Mucosa of rectum (tissue), 2 donors: ENCODE data around the gene SEMA5B.

ENCODE experiments used
- H3K27ac ChIP-seq, 2 donors: one replicate each; pipeline ENCODE4 v1.7.0; 2013; ENCODE audit warnings: inconsistent platforms in 2 of 2, low read depth in 2 of 2, low read length in 2 of 2
- H3K27me3 ChIP-seq, 2 donors: one replicate each; pipeline ENCODE4 v1.7.0; 2013; ENCODE audit warnings: low read length in 2 of 2; ENCODE audit not compliant: control insufficient read depth in 2 of 2, insufficient read depth in 2 of 2
- H3K36me3 ChIP-seq, 2 donors: one replicate each; pipeline ENCODE4 v1.7.0; 2013; ENCODE audit warnings: low read length in 2 of 2; ENCODE audit not compliant: control insufficient read depth in 2 of 2, insufficient read depth in 2 of 2
- H3K4me1 ChIP-seq, 2 donors: one replicate each; pipeline ENCODE4 v1.7.0; 2013; ENCODE audit warnings: low read length in 2 of 2, mild to moderate bottlenecking in 1 of 2; ENCODE audit not compliant: control insufficient read depth in 2 of 2, insufficient read depth in 2 of 2
- H3K4me3 ChIP-seq, 2 donors: one replicate each; pipeline ENCODE4 v1.7.0; 2013; ENCODE audit warnings: low read length in 2 of 2
- H3K9ac ChIP-seq, 2 donors: one replicate each; pipeline ENCODE4 v1.7.0; 2013; ENCODE audit warnings: low read length in 2 of 2, low read depth in 1 of 2, mild to moderate bottlenecking in 1 of 2
- H3K9me3 ChIP-seq, 2 donors: one replicate each; pipeline ENCODE4 v1.7.0; 2013; ENCODE audit warnings: low read length in 2 of 2; ENCODE audit not compliant: control insufficient read depth in 2 of 2
- donor health status: healthy.
- donor health status: Normal muscosa, but diverticular disease.

Gene SEMA5B

GRCh38 chr3:122966045-122966444, 61.5 kb downstream of the SEMA5B start:
- H3K27ac ChIP-seq: no peak overlapping the region
- H3K9me3 ChIP-seq: no peaks in the 10 kb centered on the region
- H3K36me3 ChIP-seq: no peaks in the 10 kb centered on the region
- H3K27me3 ChIP-seq: no peaks in the 10 kb centered on the region
- no peaks in the 10 kb centered on the region for H3K4me1 ChIP-seq
- H3K9ac ChIP-seq: no peak overlapping the region
- H3K4me3 ChIP-seq: no peak overlapping the region

- Histone ChIP-seq H3K4me3 (no peak overlapping the region), H3K4me1 (no peaks in the 10 kb centered on the region), H3K9ac (no peak overlapping the region), H3K36me3 (no peaks in the 10 kb centered on the region), H3K27me3 (no peaks in the 10 kb centered on the region), H3K27ac (no peak overlapping the region), H3K9me3 (no peaks in the 10 kb centered on the region)
Observed at GRCh38 chr3:122964811-122965210, 62.8 kb downstream of the SEMA5B start.

DNA sequence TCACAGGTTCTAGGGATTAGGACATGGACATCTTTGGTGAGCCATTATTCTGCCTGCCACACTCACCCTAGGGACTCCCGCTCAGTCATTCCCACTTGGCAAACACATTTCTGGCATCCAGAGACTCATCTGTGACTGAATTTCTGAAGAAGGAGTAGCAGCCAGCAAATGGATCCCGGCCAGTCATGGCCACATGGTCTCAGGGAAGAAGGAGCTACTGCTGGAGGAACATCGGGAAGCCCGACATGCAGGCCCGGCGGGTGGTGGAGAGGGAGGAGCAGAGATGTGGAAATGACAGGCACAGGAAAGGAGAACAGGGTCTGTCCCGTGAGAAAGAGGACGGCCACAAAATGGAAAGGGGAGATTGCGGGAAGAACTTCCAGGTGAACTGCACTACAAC, 65.4 kb downstream of the SEMA5B start:
- no peak overlapping the region for H3K4me3 ChIP-seq
- peaks cover 0 to 4% of the 10 kb centered on the region in 2 donors for H3K27me3 ChIP-seq
- no peaks in the 10 kb centered on the region for H3K9me3 ChIP-seq
- H3K9ac ChIP-seq: no peak overlapping the region
- H3K27ac ChIP-seq: no peak overlapping the region
- no peaks in the 10 kb centered on the region for H3K4me1 ChIP-seq
- no peaks in the 10 kb centered on the region for H3K36me3 ChIP-seq

- peaks cover 0 to 4% of the 10 kb centered on the region in 2 donors for H3K27me3 ChIP-seq
- no peak overlapping the region for H3K27ac ChIP-seq
- H3K4me3 ChIP-seq: no peak overlapping the region
- H3K9me3 ChIP-seq: no peaks in the 10 kb centered on the region
- no peaks in the 10 kb centered on the region for H3K36me3 ChIP-seq
- H3K4me1 ChIP-seq: no peaks in the 10 kb centered on the region
- no peak overlapping the region for H3K9ac ChIP-seq
Observed at GRCh38 chr3:122961146-122961545, 66.4 kb downstream of the SEMA5B start.

- Histone ChIP-seq H3K27me3 (peaks cover 0 to 4% of the 10 kb centered on the region in 2 donors), H3K27ac (no peak overlapping the region), H3K9me3 (no peaks in the 10 kb centered on the region), H3K4me3 (no peak overlapping the region), H3K9ac (no peak overlapping the region), H3K4me1 (no peaks in the 10 kb centered on the region), H3K36me3 (no peaks in the 10 kb centered on the region)
Observed at GRCh38 chr3:122960652-122961051, 66.9 kb downstream of the SEMA5B start.

- no peak overlapping the region for H3K4me3 ChIP-seq
- no peak overlapping the region for H3K27ac ChIP-seq
- no peaks in the 10 kb centered on the region for H3K36me3 ChIP-seq
- no peak overlapping the region for H3K9ac ChIP-seq
- no peaks in the 10 kb centered on the region for H3K9me3 ChIP-seq
- H3K4me1 ChIP-seq: no peaks in the 10 kb centered on the region
- peaks cover 0 to 4% of the 10 kb centered on the region in 2 donors for H3K27me3 ChIP-seq
Observed at GRCh38 chr3:122959339-122959738, 68.2 kb downstream of the SEMA5B start.

DNA sequence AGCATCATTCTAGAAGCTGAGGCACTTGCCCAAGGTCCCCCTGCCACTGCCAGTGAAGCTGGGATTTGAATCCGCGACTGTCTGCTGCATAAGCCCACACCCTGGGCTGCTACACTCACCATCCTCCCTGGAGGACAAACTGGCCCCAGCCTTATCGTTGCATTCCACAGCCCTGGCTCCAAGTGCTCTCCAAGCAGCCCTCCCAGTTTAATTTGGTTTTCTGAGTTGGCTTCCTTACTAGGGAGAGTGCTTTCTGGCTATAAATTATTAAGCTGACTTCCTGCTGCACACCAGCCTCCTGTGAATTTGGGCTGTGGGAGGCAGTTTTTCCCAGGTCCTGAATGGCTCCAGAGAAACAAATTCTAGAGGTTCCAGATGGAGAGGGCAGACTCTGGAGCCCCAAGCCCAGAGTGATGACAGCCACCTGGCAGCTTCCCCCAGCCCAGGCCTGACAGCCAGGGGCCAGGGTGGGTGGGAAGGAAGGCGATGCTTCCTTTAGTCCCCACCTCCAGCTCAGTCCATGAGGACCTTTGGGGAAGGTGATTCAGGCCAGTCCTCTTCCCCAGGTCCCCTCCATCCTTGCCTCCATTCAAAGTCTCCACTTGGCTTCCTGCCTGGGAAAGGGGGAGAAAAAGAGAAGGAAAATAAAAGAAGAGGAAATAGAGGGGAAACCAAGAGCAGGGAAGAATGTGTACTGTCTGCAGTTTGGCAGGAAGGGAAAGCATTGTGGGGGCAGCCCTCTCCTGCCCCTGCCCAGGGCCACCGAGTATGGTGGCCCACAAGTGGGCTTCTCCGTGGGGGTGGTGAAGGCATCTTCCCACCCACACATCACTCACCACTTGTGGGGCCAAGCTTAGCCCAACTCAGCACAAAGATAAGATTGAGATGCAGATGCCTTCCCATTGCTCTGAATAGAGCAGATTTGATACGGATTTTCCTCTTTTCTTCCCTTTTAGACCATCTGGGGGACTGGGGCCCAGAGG, 69.6 kb downstream of the SEMA5B start:
- Histone ChIP-seq H3K9ac (no peak overlapping the region), H3K27me3 (peaks cover 0 to 4% of the 10 kb centered on the region in 2 donors), H3K4me1 (no peaks in the 10 kb centered on the region), H3K9me3 (no peaks in the 10 kb centered on the region), H3K36me3 (no peaks in the 10 kb centered on the region), H3K27ac (no peak overlapping the region), H3K4me3 (no peak overlapping the region)

- no peaks in the 10 kb centered on the region for H3K9me3 ChIP-seq
- no peak overlapping the region for H3K27ac ChIP-seq
- no peak overlapping the region for H3K4me3 ChIP-seq
- H3K4me1 ChIP-seq: no peaks in the 10 kb centered on the region
- no peaks in the 10 kb centered on the region for H3K36me3 ChIP-seq
- H3K9ac ChIP-seq: no peak overlapping the region
- peaks cover 0 to 4% of the 10 kb centered on the region in 2 donors for H3K27me3 ChIP-seq
Observed at GRCh38 chr3:122956693-122957455, 70.7 kb downstream of the SEMA5B start.

- H3K36me3 ChIP-seq: no peaks in the 10 kb centered on the region
- peaks cover 0 to 4% of the 10 kb centered on the region in 2 donors for H3K27me3 ChIP-seq
- H3K9me3 ChIP-seq: no peaks in the 10 kb centered on the region
- H3K9ac ChIP-seq: no peak overlapping the region
- no peak overlapping the region for H3K4me3 ChIP-seq
- no peaks in the 10 kb centered on the region for H3K4me1 ChIP-seq
- H3K27ac ChIP-seq: no peak overlapping the region
Observed at GRCh38 chr3:122955916-122956692, 71.5 kb downstream of the SEMA5B start.
